GM19239 (cell line): ENCODE measurements around the gene OR4K17.
"Not testable (repeated sequence)": the region's sequence is repeated elsewhere in the genome, so short reads cannot be mapped to it uniquely, and the experiment has no call there.

Source experiments
- DNase-seq: peaks from one replicate; pipeline ENCODE4 v3.0.0; 2011; ENCODE audit warnings: low spot score; ENCODE audit not compliant: insufficient read length
- FAIRE-seq: peaks from 2 replicates; lab custom pipeline; 2011; peaks lifted over from hg19 to GRCh38; lab: Jason Lieb, UNC

OR4K17 gene

GRCh38 chr14:20110438-20110837 is at the start of gene OR4K17:
OR4K17 (plus strand) TSS chr14:20110739; CDS start chr14:20117500, 6,761 bp downstream.
- no peak for FAIRE-seq

GRCh38 chr14:20092050-20092449 is 18.5 kb upstream of the OR4K17 start:
- no peak for DNase-seq
- no peak for FAIRE-seq

More at GRCh38 chr14:20110438-20110837, at the start of gene OR4K17:
- no peak for DNase-seq

GRCh38 chr14:20093442-20093841 is 17.1 kb upstream of the OR4K17 start:
- DNase-seq (no peak), FAIRE-seq (no peak)

GRCh38 chr14:20098926-20099770 is 11.4 kb upstream of the OR4K17 start:
- FAIRE-seq, DNase-seq: not testable (repeated sequence)

- FAIRE-seq (no peak), DNase-seq (no peak)
These were observed 1.8 kb downstream of the OR4K17 start for GRCh38 chr14:20112321-20112720.

GRCh38 chr14:20116748-20117147 is 6.2 kb downstream of the OR4K17 start:
- FAIRE-seq (no peak), DNase-seq (no peak)

GRCh38 chr14:20118795-20119194 is 8.3 kb downstream of the OR4K17 start:
- DNase-seq: no peak
- FAIRE-seq: no peak

GRCh38 chr14:20138520-20138919 is 28.0 kb downstream of the OR4K17 start, which contains the start of gene OR4N5:
OR4N5 (plus strand) TSS chr14:20138820; CDS start chr14:20143736, 4,916 bp downstream.
- DNase-seq (no peak), FAIRE-seq (no peak)

- FAIRE-seq (no peak), DNase-seq (no peak)
These were observed 33.4 kb downstream of the OR4K17 start for GRCh38 chr14:20143911-20144310.

GRCh38 chr14:20144820-20145219 is 34.3 kb downstream of the OR4K17 start:
- DNase-seq: no peak
- FAIRE-seq: no peak

GRCh38 chr14:20164462-20164861 is 53.9 kb downstream of the OR4K17 start:
- DNase-seq (no peak), FAIRE-seq (no peak)

GRCh38 chr14:20167091-20167490 is 56.6 kb downstream of the OR4K17 start:
- no peak for FAIRE-seq
- DNase-seq: no peak

- not testable (repeated sequence) for FAIRE-seq, DNase-seq
These were observed 59.3 kb downstream of the OR4K17 start for GRCh38 chr14:20169852-20170251.
